Femur (tissue), 1 donor: ENCODE results near the gene RGS19.
"Not testable (repeated sequence)": the region's sequence is repeated elsewhere in the genome, so short reads cannot be mapped to it uniquely, and the experiment has no call there.

Experiments
- DNase-seq: peaks from one replicate; pipeline ENCODE4 v3.0.0-alpha.2; 2017

The RGS19 gene, protein sequence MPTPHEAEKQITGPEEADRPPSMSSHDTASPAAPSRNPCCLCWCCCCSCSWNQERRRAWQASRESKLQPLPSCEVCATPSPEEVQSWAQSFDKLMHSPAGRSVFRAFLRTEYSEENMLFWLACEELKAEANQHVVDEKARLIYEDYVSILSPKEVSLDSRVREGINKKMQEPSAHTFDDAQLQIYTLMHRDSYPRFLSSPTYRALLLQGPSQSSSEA

DNA sequence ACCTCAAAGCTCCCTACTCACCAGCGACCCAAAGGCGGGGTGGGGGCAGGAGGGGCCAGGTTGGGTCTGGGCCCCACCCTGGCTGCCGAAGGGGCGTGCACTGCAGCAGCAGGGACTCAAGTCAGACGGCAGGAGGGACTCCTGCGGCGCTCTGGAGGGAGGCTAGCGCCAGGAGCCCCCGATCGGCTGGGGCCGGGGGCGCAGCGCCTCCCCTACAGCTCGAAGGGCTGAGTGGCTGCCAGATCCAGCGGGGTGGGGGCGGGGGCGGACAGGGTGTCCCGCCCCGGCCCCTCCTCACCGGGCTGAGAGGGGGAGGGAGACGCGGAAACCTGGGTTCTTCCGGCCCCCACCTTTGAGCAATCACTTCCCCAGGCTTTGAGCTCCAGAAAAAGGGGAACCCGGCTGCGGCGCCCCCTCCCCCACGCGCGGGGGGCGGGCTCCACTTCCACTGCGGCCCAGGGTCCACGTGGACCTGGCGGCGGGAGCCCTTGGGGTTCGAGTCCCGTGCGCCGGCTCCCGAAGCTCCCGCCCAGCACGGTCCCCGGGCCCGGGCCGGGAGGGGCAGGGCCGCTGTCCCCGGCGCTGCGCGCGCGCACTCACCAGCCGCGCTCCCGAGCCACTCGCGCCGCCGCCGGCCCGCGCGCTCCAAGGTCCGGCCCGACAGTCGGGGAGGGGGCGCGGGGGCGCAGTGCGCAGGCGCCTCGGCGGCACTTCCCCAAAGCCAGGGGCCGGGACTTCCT, at the start of gene RGS19:
Gene RGS19 (minus strand): TSS at position 246 of the 740 bp plus-strand sequence. CDS start 2,632 bp downstream, outside the sequence.
- DNase-seq = peak; percentile 87

GRCh38 chr20:64123517-64123916, 44.2 kb upstream of the RGS19 start:
- DNase-seq = not testable (repeated sequence)

- not testable (repeated sequence) for DNase-seq
Observed at GRCh38 chr20:64122927-64123326, 43.6 kb upstream of the RGS19 start.

GRCh38 chr20:64121586-64121985, 42.3 kb upstream of the RGS19 start:
- DNase-seq = no peak

GRCh38 chr20:64119681-64120341, 40.5 kb upstream of the RGS19 start:
- DNase-seq = no peak

DNA sequence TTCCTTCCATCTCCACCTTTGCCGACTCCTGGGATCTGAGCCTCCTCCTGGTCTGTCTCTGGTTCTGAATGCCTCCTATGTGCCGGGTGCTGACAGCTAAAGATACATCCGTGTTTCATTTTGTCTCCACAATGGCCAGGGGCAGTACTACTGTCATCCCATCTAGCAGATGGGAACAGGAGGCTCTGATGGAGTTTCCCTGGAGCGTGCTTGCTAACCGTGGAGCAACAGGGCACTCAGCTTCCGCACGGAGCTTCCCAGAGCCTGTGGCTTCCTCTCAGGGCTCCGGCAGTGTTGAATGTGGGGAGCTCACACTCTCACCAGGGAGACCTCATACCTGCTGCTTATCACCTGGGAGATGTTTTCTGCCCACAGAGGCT, 40.0 kb upstream of the RGS19 start:
- DNase-seq = no peak

GRCh38 chr20:64117432-64117777, 38.1 kb upstream of the RGS19 start:
- DNase-seq = not testable (repeated sequence)

GRCh38 chr20:64116541-64117431, 37.5 kb upstream of the RGS19 start:
- DNase-seq = no peak

DNA sequence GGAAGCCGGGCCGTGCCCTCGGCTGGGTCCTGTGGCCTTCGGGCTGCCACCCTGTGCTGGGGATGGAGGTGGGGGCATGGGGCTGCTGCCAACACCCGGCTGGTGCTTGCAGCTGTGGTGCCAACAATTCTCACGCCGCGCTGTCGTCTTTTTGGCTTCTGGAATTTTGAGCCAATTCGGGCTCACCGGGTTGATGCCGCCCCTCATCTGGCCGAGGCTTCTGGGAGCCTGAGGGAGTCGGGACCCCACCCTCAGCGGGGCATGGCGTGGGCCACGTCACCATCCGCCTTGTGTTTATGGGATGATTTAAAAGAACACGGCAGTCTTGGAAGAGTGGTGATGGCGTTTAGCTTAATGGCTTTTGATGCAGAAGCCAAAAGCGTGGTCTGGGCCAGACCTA, 36.7 kb upstream of the RGS19 start:
- no peak for DNase-seq

DNA sequence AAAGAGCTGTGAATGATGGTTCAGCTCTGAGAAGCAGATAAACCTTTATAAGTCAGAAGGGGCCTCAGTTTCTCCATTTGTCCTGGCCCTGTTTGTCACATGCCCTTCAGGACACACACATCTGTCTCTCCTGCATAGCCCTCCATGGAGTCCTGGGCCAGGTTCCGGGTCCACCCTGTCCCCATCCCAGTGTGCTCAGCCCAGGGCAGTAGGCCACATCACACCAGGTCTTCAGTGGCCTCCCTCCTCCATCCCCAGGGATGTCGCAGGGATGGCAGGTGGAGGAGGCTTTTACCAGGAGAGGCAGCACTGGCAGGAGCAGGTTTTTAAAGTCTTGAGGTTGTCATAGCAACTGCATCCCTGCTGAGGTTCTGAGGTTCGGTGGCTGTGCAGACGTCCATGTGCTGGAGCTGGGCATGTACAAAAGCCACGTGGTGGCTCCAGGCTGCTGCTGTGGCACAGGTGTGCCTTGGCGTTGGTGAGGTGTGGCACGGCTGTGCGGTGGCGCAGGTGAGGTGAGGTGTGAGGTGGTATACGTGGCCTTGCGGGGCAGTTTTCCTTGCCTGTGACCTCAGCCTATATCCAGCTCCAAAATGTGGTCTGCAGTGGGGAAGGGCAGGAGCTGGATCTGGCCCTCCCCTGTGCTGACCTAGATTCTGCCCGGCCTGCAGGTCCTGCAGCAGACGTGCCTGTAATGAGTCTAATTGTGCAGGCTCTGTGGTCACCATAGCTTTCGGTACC, 36.0 kb upstream of the RGS19 start:
- peak; percentile 3 for DNase-seq

GRCh38 chr20:64114356-64114971, 35.1 kb upstream of the RGS19 start:
- peak; percentile 11 for DNase-seq

DNA sequence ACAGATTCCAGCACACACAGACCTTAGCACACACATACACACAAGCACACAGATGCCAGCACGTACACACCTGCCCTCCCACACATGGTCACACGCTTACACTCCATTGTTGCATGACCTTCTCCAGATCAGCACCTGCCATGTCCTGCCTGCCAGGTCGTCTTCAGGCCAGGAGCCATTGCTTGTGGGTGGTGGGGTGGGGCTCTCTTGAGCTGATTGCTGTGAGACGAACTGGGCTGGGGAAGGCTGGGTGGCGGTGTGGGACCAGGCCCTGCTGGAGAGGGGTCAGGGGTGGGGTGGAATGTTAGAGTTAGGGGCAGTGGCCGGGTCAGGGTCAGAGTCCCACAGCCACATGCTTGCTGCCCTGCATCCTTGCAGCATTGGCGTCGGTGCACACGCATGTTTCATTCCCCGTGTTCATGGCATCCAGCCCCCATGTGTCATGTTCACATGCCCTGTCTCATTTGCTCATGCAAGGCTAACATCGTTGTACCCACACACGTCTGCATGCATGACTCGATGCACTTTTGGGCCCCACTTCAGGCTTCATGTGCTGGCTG, 34.6 kb upstream of the RGS19 start:
- DNase-seq = peak; percentile 14

GRCh38 chr20:64113444-64113775, 34.1 kb upstream of the RGS19 start:
- no peak for DNase-seq

DNA sequence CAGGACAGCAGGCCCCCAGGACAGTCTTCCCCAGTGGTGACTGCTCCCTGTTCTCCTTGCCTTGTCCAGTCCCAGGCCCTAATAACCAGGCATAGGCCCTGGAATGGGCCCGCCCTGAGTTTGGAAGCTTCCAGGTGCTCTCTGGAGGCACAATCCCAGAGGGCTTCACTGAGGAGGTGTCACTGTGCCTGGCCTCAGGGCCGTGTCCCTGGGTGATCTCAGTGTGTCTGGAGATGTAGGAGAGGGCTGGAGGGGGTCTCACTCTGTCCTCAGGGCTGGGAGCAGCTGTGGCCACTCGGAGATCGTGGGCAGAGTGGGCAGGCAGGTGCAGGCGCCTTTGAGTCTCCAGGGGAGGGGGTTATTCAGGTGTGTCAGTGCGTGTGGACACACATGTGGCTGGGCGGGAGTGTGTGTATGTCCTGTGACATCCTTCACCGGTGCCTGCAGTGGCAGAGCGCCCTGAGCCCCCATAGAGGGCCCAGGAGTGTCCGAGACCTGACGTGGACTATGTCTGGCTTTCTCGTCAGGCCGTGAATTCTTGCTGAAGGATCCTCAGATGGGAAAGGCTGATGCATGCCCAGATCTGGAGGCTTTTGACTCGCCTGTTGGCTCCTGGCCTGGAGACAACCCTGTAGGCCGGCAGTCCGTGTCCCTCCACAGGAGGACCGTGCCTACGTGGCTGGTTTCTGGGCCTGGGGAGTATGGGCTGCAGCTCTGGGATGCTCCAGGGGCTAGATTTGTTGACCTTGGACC, 33.5 kb upstream of the RGS19 start:
- peak; percentile 14 for DNase-seq

GRCh38 chr20:64111841-64112641, 32.7 kb upstream of the RGS19 start:
- peak; percentile 11 for DNase-seq

GRCh38 chr20:64110411-64111068, 31.2 kb upstream of the RGS19 start:
- DNase-seq = no peak

GRCh38 chr20:64109831-64110391, 30.6 kb upstream of the RGS19 start:
- DNase-seq = no peak

- no peak for DNase-seq
Observed at GRCh38 chr20:64108731-64109681, 29.7 kb upstream of the RGS19 start.
